ENCODE results near the gene STMP1. TPM values are rescaled to one million over a fixed set of nuclear protein-coding genes. Genes with fewer than 3 reads are reported as not detected.

The STMP1 gene
- total RNA-seq, 1 experiment from 2014 or later, result 25.6 TPM

DNA sequence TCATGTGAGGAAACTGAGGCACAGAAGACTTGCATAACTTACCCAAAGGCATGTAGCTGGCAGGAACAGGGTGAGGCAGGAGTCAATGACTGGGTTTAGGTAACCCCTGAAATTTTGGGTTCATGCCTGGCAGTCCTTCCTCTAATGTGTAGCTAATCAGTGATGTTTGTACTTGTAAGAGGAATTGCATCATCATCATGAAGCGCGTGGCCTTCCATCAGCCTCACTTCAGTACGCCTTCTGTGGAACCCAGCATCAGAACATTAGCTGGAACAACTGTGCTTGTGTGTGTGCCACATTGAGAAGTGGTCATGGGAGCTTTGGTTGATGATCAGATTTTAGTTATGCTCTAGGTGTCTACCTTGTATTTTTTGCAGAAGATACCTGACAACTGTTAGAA is 18.2 kb upstream of the STMP1 start:
- Mint-ChIP-seq H3K4me3 (ENCODE audit: low read depth, unreplicated experiment) (no peak overlapping the region), H3K4me1 (ENCODE audit: low read depth, unreplicated experiment) (no peaks in the 10 kb centered on the region), H3K27me3 (ENCODE audit: unreplicated experiment) (no peaks in the 10 kb centered on the region), H3K9me3 (ENCODE audit: low read depth, unreplicated experiment) (no peaks in the 10 kb centered on the region), H3K36me3 (ENCODE audit: insufficient read depth, unreplicated experiment) (peaks cover 15% of the 10 kb centered on the region), H3K27ac (ENCODE audit: unreplicated experiment) (no peak overlapping the region)
- no TSS peak for BruUV-seq (replicated peaks)
- DNase-seq, result no peak
- CTCF ChIA-PET, result interaction anchor here (1.4 kb wide), 1 partner anchor 370 kb away, joined by 4 read pairs; no protein-coding TSS in a partner anchor
- intact Hi-C loops (cut with micrococcal nuclease; ENCODE audit: unreplicated experiment), result no loop called here
- TF ChIP-seq, protein P1, sequence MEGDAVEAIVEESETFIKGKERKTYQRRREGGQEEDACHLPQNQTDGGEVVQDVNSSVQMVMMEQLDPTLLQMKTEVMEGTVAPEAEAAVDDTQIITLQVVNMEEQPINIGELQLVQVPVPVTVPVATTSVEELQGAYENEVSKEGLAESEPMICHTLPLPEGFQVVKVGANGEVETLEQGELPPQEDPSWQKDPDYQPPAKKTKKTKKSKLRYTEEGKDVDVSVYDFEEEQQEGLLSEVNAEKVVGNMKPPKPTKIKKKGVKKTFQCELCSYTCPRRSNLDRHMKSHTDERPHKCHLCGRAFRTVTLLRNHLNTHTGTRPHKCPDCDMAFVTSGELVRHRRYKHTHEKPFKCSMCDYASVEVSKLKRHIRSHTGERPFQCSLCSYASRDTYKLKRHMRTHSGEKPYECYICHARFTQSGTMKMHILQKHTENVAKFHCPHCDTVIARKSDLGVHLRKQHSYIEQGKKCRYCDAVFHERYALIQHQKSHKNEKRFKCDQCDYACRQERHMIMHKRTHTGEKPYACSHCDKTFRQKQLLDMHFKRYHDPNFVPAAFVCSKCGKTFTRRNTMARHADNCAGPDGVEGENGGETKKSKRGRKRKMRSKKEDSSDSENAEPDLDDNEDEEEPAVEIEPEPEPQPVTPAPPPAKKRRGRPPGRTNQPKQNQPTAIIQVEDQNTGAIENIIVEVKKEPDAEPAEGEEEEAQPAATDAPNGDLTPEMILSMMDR (IDR thresholded peaks at IDR 0.05; ENCODE audit: unreplicated experiment), result no peak

DNA sequence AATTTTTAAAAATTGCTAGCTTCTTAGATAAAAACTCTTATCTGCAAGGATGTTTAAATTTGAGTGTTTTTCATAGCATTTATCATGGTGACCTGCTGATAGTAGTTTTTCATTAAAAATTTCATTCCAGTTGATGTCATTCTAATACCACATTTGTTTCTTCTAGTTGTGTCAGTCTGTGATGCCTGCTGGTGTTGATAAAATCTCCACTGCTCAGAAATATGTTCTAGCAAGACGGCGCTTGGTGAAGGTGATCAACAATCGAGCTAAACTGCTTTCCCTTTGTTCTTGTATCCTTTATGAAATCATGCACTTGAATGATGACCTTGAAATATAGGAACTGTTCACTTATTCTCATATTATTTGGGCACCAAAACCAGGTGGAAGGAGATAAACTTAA is 17.6 kb upstream of the STMP1 start:
- Mint-ChIP-seq H3K36me3 (ENCODE audit: insufficient read depth, unreplicated experiment) (peaks cover 15% of the 10 kb centered on the region), H3K9me3 (ENCODE audit: low read depth, unreplicated experiment) (no peaks in the 10 kb centered on the region), H3K27me3 (ENCODE audit: unreplicated experiment) (no peaks in the 10 kb centered on the region), H3K4me1 (ENCODE audit: low read depth, unreplicated experiment) (no peaks in the 10 kb centered on the region), H3K4me3 (ENCODE audit: low read depth, unreplicated experiment) (no peak overlapping the region), H3K27ac (ENCODE audit: unreplicated experiment) (no peak overlapping the region)
- CTCF ChIA-PET, result interaction anchor here (0.6 to 1.4 kb wide), 5 partner anchors 254 to 370 kb away, joined by 4 to 12 read pairs (median 4); no protein-coding TSS in a partner anchor
- no peak for DNase-seq
- intact Hi-C loops (cut with micrococcal nuclease; ENCODE audit: unreplicated experiment), result loop anchor here (1.0 kb wide), 2 partner anchors 132 to 370 kb away; no protein-coding TSS in a partner anchor
- TF ChIP-seq, protein P1 (IDR thresholded peaks at IDR 0.05; ENCODE audit: unreplicated experiment), result no peak
- no TSS peak for BruUV-seq (replicated peaks)

DNA sequence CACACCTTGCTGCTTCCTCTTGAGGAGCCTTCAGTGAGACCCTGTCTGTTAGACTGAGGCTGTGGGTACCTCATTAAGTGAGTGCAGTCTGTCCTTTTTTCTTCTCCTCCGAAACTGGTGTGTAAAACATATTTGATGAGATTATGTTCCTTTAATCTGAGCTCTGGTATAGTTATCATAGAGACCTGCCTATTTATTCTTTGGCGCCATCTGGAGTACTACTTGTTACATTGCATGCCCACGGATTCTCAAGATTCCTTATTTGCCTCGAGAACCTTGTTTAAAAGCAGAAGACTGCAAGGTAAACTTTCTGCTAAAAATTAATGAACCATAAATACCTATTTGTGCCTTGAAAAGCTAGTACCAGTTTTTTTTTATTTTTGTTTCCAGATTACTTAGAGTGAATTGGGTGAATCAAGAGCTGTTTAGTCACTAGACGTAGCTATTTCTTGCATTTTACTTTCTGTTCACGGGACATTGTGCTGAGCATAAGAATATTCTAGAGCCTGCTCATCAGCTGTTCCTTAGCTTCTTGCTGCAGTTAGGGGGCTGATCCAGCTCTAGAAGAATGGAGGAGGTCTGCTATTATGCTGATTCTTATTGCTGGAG is 16.9 kb upstream of the STMP1 start:
- CTCF ChIA-PET, result interaction anchor here (0.6 to 1.3 kb wide), 7 partner anchors 23 to 371 kb away, joined by 3 to 12 read pairs (median 4); no protein-coding TSS in a partner anchor
- DNase-seq, result peak; percentile 11
- Mint-ChIP-seq H3K4me3 (ENCODE audit: low read depth, unreplicated experiment) (no peak overlapping the region), H3K4me1 (ENCODE audit: low read depth, unreplicated experiment) (no peaks in the 10 kb centered on the region), H3K36me3 (ENCODE audit: insufficient read depth, unreplicated experiment) (peaks cover 12% of the 10 kb centered on the region), H3K9me3 (ENCODE audit: low read depth, unreplicated experiment) (no peaks in the 10 kb centered on the region), H3K27me3 (ENCODE audit: unreplicated experiment) (no peaks in the 10 kb centered on the region), H3K27ac (ENCODE audit: unreplicated experiment) (no peak overlapping the region)
- BruUV-seq (replicated peaks), result no TSS peak
- TF ChIP-seq, protein P1 (IDR thresholded peaks at IDR 0.05; ENCODE audit: unreplicated experiment), result no peak
- intact Hi-C loops (cut with micrococcal nuclease; ENCODE audit: unreplicated experiment), result loop anchor here (1.0 kb wide), 2 partner anchors 133 to 371 kb away; no protein-coding TSS in a partner anchor

DNA sequence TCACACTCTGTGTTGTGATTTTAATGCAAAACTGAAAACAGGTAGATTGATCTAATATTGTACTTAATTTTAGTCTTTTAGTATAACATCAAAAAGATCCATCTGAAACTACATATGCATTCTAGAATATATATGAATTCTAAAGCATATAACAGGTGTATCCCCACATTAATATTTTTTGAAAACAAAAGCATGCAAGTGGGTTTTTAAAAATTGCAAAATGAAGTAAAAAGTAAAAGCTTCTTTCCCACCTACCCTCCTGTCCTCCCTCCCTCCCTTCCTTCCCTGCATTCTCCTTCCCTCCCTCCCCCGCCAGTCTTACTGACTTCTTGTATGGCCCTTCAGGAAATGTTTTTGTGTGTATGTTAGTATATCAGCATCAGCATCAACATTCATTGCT is 14.6 kb upstream of the STMP1 start:
- Mint-ChIP-seq H3K36me3 (ENCODE audit: insufficient read depth, unreplicated experiment) (no peaks in the 10 kb centered on the region), H3K27ac (ENCODE audit: unreplicated experiment) (no peak overlapping the region), H3K4me1 (ENCODE audit: low read depth, unreplicated experiment) (no peaks in the 10 kb centered on the region), H3K4me3 (ENCODE audit: low read depth, unreplicated experiment) (no peak overlapping the region), H3K9me3 (ENCODE audit: low read depth, unreplicated experiment) (no peaks in the 10 kb centered on the region), H3K27me3 (ENCODE audit: unreplicated experiment) (no peaks in the 10 kb centered on the region)
- DNase-seq, result no peak
- TF ChIP-seq, protein P1 (IDR thresholded peaks at IDR 0.05; ENCODE audit: unreplicated experiment), result no peak
- intact Hi-C loops (cut with micrococcal nuclease; ENCODE audit: unreplicated experiment), result no loop called here
- CTCF ChIA-PET, result no interaction called here
- no TSS peak for BruUV-seq (replicated peaks)
